Measurements from ENCODE around the gene KRT13. TPM values are rescaled to one million over a fixed set of nuclear protein-coding genes. Genes with fewer than 3 reads are reported as not detected.

The KRT13 gene
- total and polyA plus RNA-seq, 4 donors, result 0.13 to 3.7 (median 2.8) TPM; not detected in 1

- H3K9ac ChIP-seq (ENCODE audit: low read depth in 1 of 2, low read length in 2 of 2), result no peak overlapping the region
- no peak for DNase-seq (ENCODE audit: low spot score)
- H3K27me3 ChIP-seq (ENCODE audit: control insufficient read depth in 4 of 4, insufficient read depth in 4 of 4, low read length in 3 of 4), result peaks cover 0 to 9% (median 6%) of the 10 kb centered on the region in 4 donors
- no peak overlapping the region for H3K27ac ChIP-seq (ENCODE audit: low read depth in 1 of 2, low read length in 2 of 2)
- H3K4me1 ChIP-seq (ENCODE audit: control insufficient read depth in 4 of 4, insufficient read depth in 4 of 4, low read length in 3 of 4), result peaks cover 0 to 10% (median 4%) of the 10 kb centered on the region in 4 donors
- H3K9me3 ChIP-seq (ENCODE audit: control insufficient read depth in 4 of 4, low read length in 3 of 4), result no peaks in the 10 kb centered on the region
- no peaks in the 10 kb centered on the region for H3K36me3 ChIP-seq (ENCODE audit: control insufficient read depth in 4 of 4, insufficient read depth in 3 of 4, low read depth in 1 of 4, low read length in 3 of 4)
- 79% methylated on average over 8 of the region's 8 CpGs for WGBS
- no peak overlapping the region for H3K4me3 ChIP-seq (ENCODE audit: low read depth in 1 of 3, low read length in 3 of 3)
- no peak for TF ChIP-seq RAD21 (IDR thresholded peaks at IDR 0.05)
- no peak for TF ChIP-seq FOXA2 (IDR thresholded peaks at IDR 0.05)
Measured at GRCh38 chr17:41530062-41531048, 24.9 kb upstream of the KRT13 start.

DNA sequence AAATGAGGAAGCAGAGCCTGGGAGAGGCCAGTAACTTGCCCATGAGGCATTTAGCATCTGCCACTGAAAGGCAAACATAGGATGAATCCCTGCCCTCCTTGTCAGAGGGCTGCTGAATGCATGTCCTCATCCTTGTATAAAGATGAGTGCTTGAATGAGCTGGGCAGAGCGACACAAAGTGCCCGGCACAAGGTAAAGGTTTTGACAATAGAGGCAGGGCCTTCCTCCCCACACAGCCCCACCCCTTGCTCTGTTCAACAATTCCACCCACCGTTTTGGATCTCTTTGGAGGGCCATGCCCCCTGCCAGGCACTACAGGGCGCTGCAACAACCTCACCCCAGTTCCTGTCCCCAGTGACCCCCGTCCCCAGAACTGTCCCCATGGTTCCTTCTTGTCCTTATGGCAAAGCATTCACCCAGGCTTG, 24.1 kb upstream of the KRT13 start:
- Histone ChIP-seq H3K4me3 (ENCODE audit: low read depth in 1 of 3, low read length in 3 of 3) (no peak overlapping the region), H3K9me3 (ENCODE audit: control insufficient read depth in 4 of 4, low read length in 3 of 4) (no peaks in the 10 kb centered on the region), H3K27ac (ENCODE audit: low read depth in 1 of 2, low read length in 2 of 2) (no peak overlapping the region), H3K9ac (ENCODE audit: low read depth in 1 of 2, low read length in 2 of 2) (no peak overlapping the region), H3K27me3 (ENCODE audit: control insufficient read depth in 4 of 4, insufficient read depth in 4 of 4, low read length in 3 of 4) (peaks cover 0 to 9% (median 6%) of the 10 kb centered on the region in 4 donors), H3K36me3 (ENCODE audit: control insufficient read depth in 4 of 4, insufficient read depth in 3 of 4, low read depth in 1 of 4, low read length in 3 of 4) (no peaks in the 10 kb centered on the region), H3K4me1 (ENCODE audit: control insufficient read depth in 4 of 4, insufficient read depth in 4 of 4, low read length in 3 of 4) (peaks cover 0 to 10% (median 4%) of the 10 kb centered on the region in 4 donors)
- TF ChIP-seq, protein P1, sequence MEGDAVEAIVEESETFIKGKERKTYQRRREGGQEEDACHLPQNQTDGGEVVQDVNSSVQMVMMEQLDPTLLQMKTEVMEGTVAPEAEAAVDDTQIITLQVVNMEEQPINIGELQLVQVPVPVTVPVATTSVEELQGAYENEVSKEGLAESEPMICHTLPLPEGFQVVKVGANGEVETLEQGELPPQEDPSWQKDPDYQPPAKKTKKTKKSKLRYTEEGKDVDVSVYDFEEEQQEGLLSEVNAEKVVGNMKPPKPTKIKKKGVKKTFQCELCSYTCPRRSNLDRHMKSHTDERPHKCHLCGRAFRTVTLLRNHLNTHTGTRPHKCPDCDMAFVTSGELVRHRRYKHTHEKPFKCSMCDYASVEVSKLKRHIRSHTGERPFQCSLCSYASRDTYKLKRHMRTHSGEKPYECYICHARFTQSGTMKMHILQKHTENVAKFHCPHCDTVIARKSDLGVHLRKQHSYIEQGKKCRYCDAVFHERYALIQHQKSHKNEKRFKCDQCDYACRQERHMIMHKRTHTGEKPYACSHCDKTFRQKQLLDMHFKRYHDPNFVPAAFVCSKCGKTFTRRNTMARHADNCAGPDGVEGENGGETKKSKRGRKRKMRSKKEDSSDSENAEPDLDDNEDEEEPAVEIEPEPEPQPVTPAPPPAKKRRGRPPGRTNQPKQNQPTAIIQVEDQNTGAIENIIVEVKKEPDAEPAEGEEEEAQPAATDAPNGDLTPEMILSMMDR (IDR thresholded peaks at IDR 0.05; ENCODE audit: low read depth, low read length, missing input control), result no peak
- no peak for TF ChIP-seq RXRA (IDR thresholded peaks at IDR 0.05)
- TF ChIP-seq YY1 (IDR thresholded peaks at IDR 0.05), result no peak
- TF ChIP-seq FOXA2 (IDR thresholded peaks at IDR 0.05), result no peak
- no peak for TF ChIP-seq FOXA1 (IDR thresholded peaks at IDR 0.05)
- TF ChIP-seq, protein P2, sequence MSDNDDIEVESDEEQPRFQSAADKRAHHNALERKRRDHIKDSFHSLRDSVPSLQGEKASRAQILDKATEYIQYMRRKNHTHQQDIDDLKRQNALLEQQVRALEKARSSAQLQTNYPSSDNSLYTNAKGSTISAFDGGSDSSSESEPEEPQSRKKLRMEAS (IDR thresholded peaks at IDR 0.05), result no peak
- TF ChIP-seq EGR1 (IDR thresholded peaks at IDR 0.05; ENCODE audit: low read depth in 2 of 2), result no peak
- no peak for TF ChIP-seq JUND (IDR thresholded peaks at IDR 0.05)
- TF ChIP-seq HNF4G (IDR thresholded peaks at IDR 0.05), result no peak
- no peak for TF ChIP-seq SP1 (IDR thresholded peaks at IDR 0.05)
- TF ChIP-seq NR2F2 (IDR thresholded peaks at IDR 0.05), result no peak
- no peak for TF ChIP-seq GABPA (IDR thresholded peaks at IDR 0.05 in 1 of 2, conservative IDR thresholded peaks at IDR 0.05 in 1 of 2)
- TF ChIP-seq TAF1 (conservative IDR thresholded peaks at IDR 0.05), result no peak
- no peak for TF ChIP-seq RAD21 (IDR thresholded peaks at IDR 0.05)
- no peak for DNase-seq (ENCODE audit: low spot score)
- 77% methylated on average over 5 of the region's 5 CpGs for WGBS

DNA sequence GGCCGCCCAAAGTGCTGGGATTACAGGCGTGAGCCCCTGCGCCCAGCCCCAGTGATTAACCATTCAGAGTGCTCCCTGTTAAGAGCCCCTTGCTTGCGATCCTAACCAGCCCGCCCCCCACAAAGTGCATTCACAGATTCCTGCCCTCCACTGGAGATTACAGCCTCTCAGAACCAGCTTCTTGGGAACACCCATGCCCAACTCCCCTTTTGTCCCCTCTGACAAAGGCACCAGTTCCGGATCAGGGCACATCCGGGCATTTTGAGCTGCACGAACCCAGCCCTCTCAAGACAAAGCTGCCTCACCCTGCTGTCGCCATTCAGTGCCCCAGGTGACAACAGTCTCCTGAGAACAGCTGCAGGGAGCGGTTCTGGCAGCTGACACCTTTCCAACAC, 23.5 kb upstream of the KRT13 start:
- H3K4me1 ChIP-seq (ENCODE audit: control insufficient read depth in 4 of 4, insufficient read depth in 4 of 4, low read length in 3 of 4), result peaks cover 0 to 10% (median 4%) of the 10 kb centered on the region in 4 donors
- no peak for TF ChIP-seq JUND (IDR thresholded peaks at IDR 0.05)
- no peak for TF ChIP-seq HNF4G (IDR thresholded peaks at IDR 0.05)
- TF ChIP-seq GABPA (IDR thresholded peaks at IDR 0.05 in 1 of 2, conservative IDR thresholded peaks at IDR 0.05 in 1 of 2), result no peak
- TF ChIP-seq EGR1 (IDR thresholded peaks at IDR 0.05; ENCODE audit: low read depth in 2 of 2), result no peak
- TF ChIP-seq FOXA1 (IDR thresholded peaks at IDR 0.05), result no peak
- TF ChIP-seq SP1 (IDR thresholded peaks at IDR 0.05), result no peak
- no peak overlapping the region for H3K9ac ChIP-seq (ENCODE audit: low read depth in 1 of 2, low read length in 2 of 2)
- no peak for DNase-seq (ENCODE audit: low spot score)
- H3K27ac ChIP-seq (ENCODE audit: low read depth in 1 of 2, low read length in 2 of 2), result no peak overlapping the region
- H3K36me3 ChIP-seq (ENCODE audit: control insufficient read depth in 4 of 4, insufficient read depth in 3 of 4, low read depth in 1 of 4, low read length in 3 of 4), result no peaks in the 10 kb centered on the region
- WGBS, result 64% methylated on average over 10 of the region's 10 CpGs
- H3K9me3 ChIP-seq (ENCODE audit: control insufficient read depth in 4 of 4, low read length in 3 of 4), result no peaks in the 10 kb centered on the region
- H3K27me3 ChIP-seq (ENCODE audit: control insufficient read depth in 4 of 4, insufficient read depth in 4 of 4, low read length in 3 of 4), result peaks cover 0 to 9% (median 6%) of the 10 kb centered on the region in 4 donors
- no peak overlapping the region for H3K4me3 ChIP-seq (ENCODE audit: low read depth in 1 of 3, low read length in 3 of 3)
